LNCaP clone FGC (cell line): ENCODE data around the gene TMEM94.

Experiments used
- DNase-seq: peaks from one replicate; pipeline ENCODE4 v3.0.0-alpha.2; 2011; ENCODE audit warnings: low read depth
- H3K4me3 ChIP-seq: 2 replicates; pipeline ENCODE4 v1.5.1; 2011; ENCODE audit warnings: mild to moderate bottlenecking, low read depth, low read length, control low read depth
- CTCF ChIP-seq: IDR thresholded peaks from 2 replicates; pipeline ENCODE4 v1.5.1; 2012; ENCODE audit warnings: mild to moderate bottlenecking; ENCODE audit not compliant: control insufficient read depth, insufficient read depth; ENCODE audit errors: extremely low read depth

TMEM94 gene

DNA sequence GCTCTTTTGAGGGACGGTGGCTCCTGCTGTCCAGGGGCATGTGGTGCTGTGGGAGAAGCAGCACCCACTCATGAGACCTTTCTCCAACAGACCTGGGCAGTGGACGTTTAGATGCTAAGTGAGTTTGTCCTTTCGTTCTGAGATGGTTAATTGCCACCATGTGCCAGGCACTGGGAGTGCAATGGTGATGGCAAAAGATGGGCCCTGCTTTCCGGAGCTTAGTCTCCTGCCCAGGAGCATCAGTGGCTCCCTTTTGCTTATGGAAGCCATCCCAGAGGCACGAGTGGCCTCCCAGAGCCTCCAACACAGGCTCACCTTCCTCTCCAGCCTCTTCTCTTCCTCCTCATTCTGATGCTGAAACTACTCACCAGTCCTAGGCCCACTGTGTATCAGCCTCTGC is 30.5 kb downstream of the TMEM94 start:
- no peak for DNase-seq
- no peak for TF ChIP-seq CTCF
- no peak overlapping the region for H3K4me3 ChIP-seq

DNA sequence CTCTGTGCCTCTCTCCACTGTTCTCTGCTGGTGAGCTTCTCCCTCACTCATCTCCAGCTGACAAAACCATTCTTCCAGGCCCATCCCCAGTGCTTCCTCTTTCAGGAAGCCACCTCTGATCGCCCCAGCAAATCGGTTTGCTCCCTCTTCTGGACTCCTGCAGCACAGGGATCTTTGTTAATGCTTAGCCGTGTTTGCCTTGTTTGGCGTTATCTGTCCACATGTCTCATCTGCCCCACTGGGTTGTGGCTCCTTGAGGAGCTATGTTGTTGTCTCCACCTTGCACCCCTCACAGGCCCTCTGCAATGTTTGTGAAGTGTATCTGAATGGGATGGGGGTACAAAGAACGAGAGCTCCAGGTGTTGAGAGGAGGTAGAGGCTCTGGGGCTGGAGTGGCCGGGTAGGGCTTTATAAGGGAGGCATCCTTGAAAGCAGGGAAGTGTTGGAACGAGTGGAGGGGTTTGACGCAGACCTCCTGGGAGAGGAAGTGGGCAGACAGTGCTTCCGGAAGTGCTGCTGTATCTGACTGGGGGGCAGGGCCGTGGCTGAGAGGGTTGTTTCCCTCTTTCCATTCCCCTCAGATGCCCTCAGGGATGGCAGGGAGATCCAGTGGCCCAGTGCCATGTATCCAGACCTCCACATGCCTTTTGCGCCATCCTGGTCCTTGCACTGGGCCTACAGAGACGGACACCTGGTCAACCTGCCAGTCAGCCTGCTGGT is 31.1 kb downstream of the TMEM94 start:
- no peak for DNase-seq
- no peak for TF ChIP-seq CTCF
- H3K4me3 ChIP-seq = no peak overlapping the region

DNA sequence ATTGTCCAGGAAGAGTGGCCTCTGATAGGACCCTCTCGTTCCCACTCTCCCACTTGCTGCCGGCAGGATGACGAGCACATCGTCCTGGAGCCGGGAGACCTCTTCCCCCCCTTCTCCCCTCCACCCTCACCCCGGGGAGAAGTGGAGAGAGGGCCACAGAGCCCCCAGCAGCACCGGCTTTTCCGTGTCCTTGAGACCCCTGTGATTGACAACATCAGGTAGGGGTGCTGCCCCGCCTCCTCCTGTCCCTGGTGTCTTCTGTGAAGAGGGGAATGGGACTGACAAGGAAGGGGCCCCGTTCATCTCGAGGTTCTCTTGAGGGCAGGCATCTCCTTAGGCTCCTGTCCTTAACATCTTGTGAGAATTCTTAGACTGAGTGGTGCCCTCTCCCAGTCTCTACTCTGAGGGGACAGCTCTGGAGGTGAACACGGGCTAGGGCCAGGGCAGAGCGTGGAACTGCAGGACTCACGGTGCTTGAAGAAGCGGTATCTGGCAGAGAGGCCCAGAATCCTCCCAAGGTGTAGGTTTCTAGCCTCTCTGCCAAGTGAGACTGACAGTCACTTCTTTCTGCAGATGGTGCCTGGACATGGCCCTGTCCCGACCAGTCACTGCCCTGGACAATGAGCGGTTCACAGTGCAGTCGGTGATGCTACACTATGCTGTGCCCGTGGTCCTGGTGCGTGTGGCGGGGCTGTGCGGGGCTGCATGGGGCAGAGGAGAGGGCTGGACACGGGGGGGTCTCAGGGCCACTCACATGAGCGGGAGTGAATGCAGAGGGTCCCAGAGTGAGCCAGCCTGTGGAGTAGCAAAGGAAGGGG is 32.5 kb downstream of the TMEM94 start:
- no peak for DNase-seq
- no peak overlapping the region for H3K4me3 ChIP-seq
- no peak for TF ChIP-seq CTCF

DNA sequence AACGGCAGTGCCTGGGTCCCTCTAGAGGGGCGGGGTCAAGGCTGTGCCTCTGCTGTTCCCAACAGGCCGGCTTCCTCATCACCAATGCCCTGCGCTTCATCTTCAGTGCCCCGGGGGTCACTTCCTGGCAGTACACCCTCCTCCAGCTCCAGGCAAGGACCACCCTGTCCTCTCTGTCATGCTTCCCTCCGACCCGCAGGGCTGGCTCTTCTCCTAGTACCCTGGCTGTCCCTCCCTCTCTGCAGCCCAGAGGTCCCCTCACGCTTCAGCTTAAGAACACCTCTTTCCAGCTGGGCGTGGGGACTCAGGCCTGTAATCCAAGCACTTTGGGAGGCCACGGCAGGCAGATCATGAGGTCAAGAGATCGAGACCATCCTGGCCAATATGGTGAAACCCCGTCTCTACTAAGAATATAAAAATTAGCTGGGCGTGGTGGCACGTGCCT is 33.1 kb downstream of the TMEM94 start:
- TF ChIP-seq CTCF = no peak
- no peak overlapping the region for H3K4me3 ChIP-seq
- no peak for DNase-seq

DNA sequence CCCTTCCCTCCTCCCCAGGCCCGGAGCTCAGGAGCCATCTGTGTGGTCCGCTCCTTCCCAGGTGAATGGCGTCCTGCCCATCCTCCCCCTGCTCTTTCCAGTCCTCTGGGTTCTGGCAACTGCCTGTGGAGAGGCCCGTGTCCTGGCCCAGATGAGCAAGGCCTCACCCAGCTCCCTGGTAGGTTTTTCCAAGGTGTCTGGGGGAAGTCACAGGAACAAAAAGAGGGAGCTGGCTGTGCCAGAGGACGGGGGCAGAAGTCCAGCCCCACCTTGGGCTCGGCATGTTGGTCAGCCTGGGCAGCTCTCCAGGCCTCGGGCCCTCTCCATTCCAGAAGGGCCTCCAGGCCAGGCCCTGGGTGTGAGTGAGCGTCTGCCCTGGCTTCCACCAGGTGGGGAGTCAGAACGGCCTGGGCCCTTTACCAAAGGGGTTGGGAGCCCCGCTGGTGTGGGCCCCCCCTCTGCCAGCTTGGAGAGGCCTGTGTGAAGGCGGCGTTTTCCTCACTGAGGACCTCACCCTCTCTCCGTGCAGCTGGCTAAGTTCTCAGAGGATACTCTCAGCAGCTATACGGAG is 33.8 kb downstream of the TMEM94 start:
- TF ChIP-seq CTCF = no peak
- no peak for DNase-seq
- no peak overlapping the region for H3K4me3 ChIP-seq

- TF ChIP-seq CTCF = no peak
- no peak overlapping the region for H3K4me3 ChIP-seq
- no peak for DNase-seq
Observed at GRCh38 chr17:75490953-75491649, 34.7 kb downstream of the TMEM94 start.
